HepG2 (cell line): ENCODE measurements around the gene P2RY11. TPM values are rescaled to one million over a fixed set of nuclear protein-coding genes. Genes with fewer than 3 reads are reported as not detected.

Source experiments
- DMAP1 ChIP-seq: IDR thresholded peaks from 2 replicates; pipeline ENCODE4 v1.6.1; 2016
- DNMT3B ChIP-seq: conservative IDR thresholded peaks from 2 replicates; pipeline ENCODE4 v1.6.1; 2016; ENCODE audit warnings: missing biosample characterization, control low read depth
- GLI4 ChIP-seq: sonication (generic); formaldehyde crosslinking; IDR thresholded peaks from 2 replicates; pipeline ENCODE4 v1.5.1; 2020; ENCODE audit warnings: missing genetic modification reagents, mild to moderate bottlenecking, moderate library complexity, borderline replicate concordance
- HCFC1 ChIP-seq: fragments of 150-350 bp; IDR thresholded peaks from 2 replicates; pipeline ENCODE4 v1.6.1; 2014; ENCODE audit warnings: low read depth, low read length
- HHEX ChIP-seq: IDR thresholded peaks from 2 replicates; pipeline ENCODE4 v1.6.1; 2016; ENCODE audit warnings: control low read depth
- LCORL ChIP-seq, 2 experiments: fragments of 450-650 bp in 1 of 2; sonication (generic) in 1 of 2; formaldehyde crosslinking in 1 of 2; IDR thresholded peaks; 2 replicates each; pipeline versions ENCODE4 v1.5.0 to v1.6.1; 2017 to 2020; ENCODE audit warnings: antibody characterized with exemption in 1 of 2, missing genetic modification reagents in 1 of 2
- MIER2 ChIP-seq: IDR thresholded peaks from 2 replicates; pipeline ENCODE4 v1.6.1; 2016; ENCODE audit warnings: missing biosample characterization, missing genetic modification reagents
- NCOA1 ChIP-seq: sonication (generic); formaldehyde crosslinking; IDR thresholded peaks from 2 replicates; pipeline ENCODE4 v1.9.0; 2021; ENCODE audit warnings: missing genetic modification reagents
- POLR2AphosphoS5 ChIP-seq: IDR thresholded peaks from 2 replicates; pipeline ENCODE4 v1.6.1; 2012; ENCODE audit warnings: low read depth, low read length
- PTBP1 ChIP-seq: fragments of 200-400 bp; formaldehyde crosslinking; IDR thresholded peaks from 2 replicates; pipeline ENCODE4 v1.6.1; 2018; ENCODE audit warnings: low read length, low read depth; ENCODE audit not compliant: poor library complexity, severe bottlenecking
- SP1 ChIP-seq, 2 experiments: fragments of 450-650 bp in 1 of 2; sonication (generic) in 1 of 2; formaldehyde crosslinking in 1 of 2; IDR thresholded peaks; 2 replicates each; pipeline versions ENCODE4 v1.4.0 to v1.6.1; 2016 to 2020; ENCODE audit warnings: missing genetic modification reagents in 1 of 2
- SRY ChIP-seq: sonication (generic); formaldehyde crosslinking; IDR thresholded peaks from 2 replicates; pipeline ENCODE4 v1.8.0; 2022; ENCODE audit warnings: mild to moderate bottlenecking, missing genetic modification reagents
- ZNF468 ChIP-seq: sonication (generic); formaldehyde crosslinking; IDR thresholded peaks from 2 replicates; pipeline ENCODE4 v1.8.0; 2022; ENCODE audit warnings: mild to moderate bottlenecking, moderate library complexity, missing genetic modification reagents
- ZNF552 ChIP-seq: sonication (generic); formaldehyde crosslinking; IDR thresholded peaks from 2 replicates; pipeline ENCODE4 v1.9.0; 2022; ENCODE audit warnings: missing genetic modification reagents, mild to moderate bottlenecking, borderline replicate concordance
- ZNF558 ChIP-seq: sonication (generic); formaldehyde crosslinking; IDR thresholded peaks from 2 replicates; pipeline ENCODE4 v1.9.0; 2022; ENCODE audit warnings: mild to moderate bottlenecking, missing genetic modification reagents, borderline replicate concordance
- ZNF709 ChIP-seq: sonication (generic); formaldehyde crosslinking; IDR thresholded peaks from 2 replicates; pipeline ENCODE4 v1.5.0; 2020; ENCODE audit warnings: mild to moderate bottlenecking, missing genetic modification reagents
- polyA plus RNA-seq, 8 experiments: library from polyadenylated mRNA; depleted of rRNA in 3 of 8; stranded (reverse) in 7 of 8; unstranded in 1 of 8; fragments of >200 nt; fragmentation: Illumina TruSeq in 4 of 8; extraction: Trizol in 4 of 8; gene quantifications; 2 replicates each; pipeline versions ENCODE4 v1.2.1 to v1.2.3, GENCODE V29; 2011 to 2016; ENCODE audit warnings: low read depth in 4 of 8, missing spikeins in 1 of 8, mixed read lengths in 1 of 8; ENCODE audit not compliant: insufficient read depth in 1 of 8
- total RNA-seq, 5 experiments: library from RNA; depleted of rRNA; stranded (reverse); fragments of >200 nt; fragmentation: Illumina TruSeq; extraction: Trizol; gene quantifications; 2 replicates each; pipeline ENCODE4 v1.2.3, GENCODE V29; 2016; ENCODE audit warnings: low read depth in 1 of 5
- TF ChIP-seq, protein P1 (sequence below): sonication (generic); formaldehyde crosslinking; IDR thresholded peaks from 2 replicates; pipeline ENCODE4 v1.5.1; 2020; ENCODE audit warnings: mild to moderate bottlenecking, missing genetic modification reagents
- TF ChIP-seq, protein P2 (sequence below): sonication (generic); formaldehyde crosslinking; conservative IDR thresholded peaks from 2 replicates; pipeline ENCODE4 v1.4.0; 2020; ENCODE audit warnings: mild to moderate bottlenecking, missing genetic modification reagents, moderate library complexity
- TF ChIP-seq, protein P3 (sequence below): IDR thresholded peaks from 2 replicates; pipeline ENCODE4 v1.6.1; 2016; ENCODE audit warnings: missing genetic modification reagents, missing compliant biosample characterization
- TF ChIP-seq, protein P4 (sequence below): sonication (generic); formaldehyde crosslinking; IDR thresholded peaks from 2 replicates; pipeline ENCODE4 v1.9.0; 2021; ENCODE audit warnings: missing genetic modification reagents, borderline replicate concordance
- TF ChIP-seq, protein P5 (sequence below): sonication (generic); formaldehyde crosslinking; IDR thresholded peaks from 2 replicates; pipeline ENCODE4 v1.5.1; 2020; ENCODE audit warnings: missing genetic modification reagents, mild to moderate bottlenecking, borderline replicate concordance

Gene P2RY11
- total and polyA plus RNA-seq, 2 of the 13 experiments (the other 11 are each of a cell fraction or from before 2014, with no cell fraction given): 4.0 to 7.8 TPM

DNA sequence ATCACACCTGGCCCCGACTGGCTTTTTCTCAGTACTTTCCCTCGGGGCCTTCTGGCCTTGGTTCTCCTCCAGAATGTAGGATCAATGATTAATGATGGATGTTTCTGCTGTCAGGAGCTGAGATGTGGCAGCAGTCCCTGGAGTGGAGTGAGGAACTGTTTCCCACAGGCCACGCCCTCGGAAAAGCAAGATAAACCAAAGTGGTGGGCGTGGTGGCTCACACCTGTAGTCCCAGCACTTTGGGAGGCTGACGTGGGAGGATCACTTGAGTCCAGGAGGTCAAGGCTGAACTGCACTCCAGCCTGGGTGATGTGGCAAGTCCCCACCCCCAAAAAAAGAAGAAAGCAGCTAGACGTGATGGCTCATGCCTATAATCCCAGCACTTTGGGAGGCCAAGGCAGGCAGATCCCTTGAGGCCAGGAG lies 32.5 kb upstream of the P2RY11 start (continued):
- TF ChIP-seq, protein P1, sequence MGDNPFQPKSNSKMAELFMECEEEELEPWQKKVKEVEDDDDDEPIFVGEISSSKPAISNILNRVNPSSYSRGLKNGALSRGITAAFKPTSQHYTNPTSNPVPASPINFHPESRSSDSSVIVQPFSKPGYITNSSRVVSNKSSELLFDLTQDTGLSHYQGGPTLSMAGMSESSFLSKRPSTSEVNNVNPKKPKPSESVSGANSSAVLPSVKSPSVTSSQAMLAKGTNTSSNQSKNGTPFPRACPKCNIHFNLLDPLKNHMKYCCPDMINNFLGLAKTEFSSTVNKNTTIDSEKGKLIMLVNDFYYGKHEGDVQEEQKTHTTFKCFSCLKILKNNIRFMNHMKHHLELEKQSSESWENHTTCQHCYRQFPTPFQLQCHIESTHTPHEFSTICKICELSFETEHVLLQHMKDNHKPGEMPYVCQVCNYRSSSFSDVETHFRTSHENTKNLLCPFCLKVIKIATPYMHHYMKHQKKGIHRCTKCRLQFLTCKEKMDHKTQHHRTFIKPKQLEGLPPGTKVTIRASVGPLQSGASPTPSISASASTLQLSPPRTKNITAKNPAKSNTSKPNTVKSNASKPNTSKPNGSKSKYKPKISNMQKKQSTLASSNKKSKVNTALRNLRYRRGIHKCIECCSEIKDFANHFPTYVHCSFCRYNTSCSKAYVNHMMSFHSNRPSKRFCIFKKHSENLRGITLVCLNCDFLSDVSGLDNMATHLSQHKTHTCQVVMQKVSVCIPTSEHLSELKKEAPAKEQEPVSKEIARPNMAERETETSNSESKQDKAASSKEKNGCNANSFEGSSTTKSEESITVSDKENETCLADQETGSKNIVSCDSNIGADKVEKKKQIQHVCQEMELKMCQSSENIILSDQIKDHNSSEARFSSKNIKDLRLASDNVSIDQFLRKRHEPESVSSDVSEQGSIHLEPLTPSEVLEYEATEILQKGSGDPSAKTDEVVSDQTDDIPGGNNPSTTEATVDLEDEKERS (CRISPR knock-in tag): peak; percentile 83
- TF ChIP-seq ZNF468 (CRISPR knock-in tag) (no peak), ZNF552 (CRISPR knock-in tag) (no peak), HHEX (CRISPR knock-in tag) (no peak), LCORL (IDR thresholded peaks at IDR 0.05) (no peak), LCORL (CRISPR knock-in tag; IDR thresholded peaks at IDR 0.05) (peak; percentile 48; the same call in 1 of the 2 replicates), SRY (CRISPR knock-in tag) (no peak), DNMT3B (CRISPR knock-in tag) (no peak), SP1 (IDR thresholded peaks at IDR 0.05) (no peak), SP1 (CRISPR knock-in tag; IDR thresholded peaks at IDR 0.05) (peak; percentile 40; the same call in 1 of the 2 replicates), HCFC1 (no peak), PTBP1 (no peak), ZNF709 (CRISPR knock-in tag) (no peak), POLR2AphosphoS5 (no peak), MIER2 (CRISPR knock-in tag) (no peak), ZNF558 (CRISPR knock-in tag) (no peak), DMAP1 (CRISPR knock-in tag) (no peak), GLI4 (CRISPR knock-in tag) (no peak), NCOA1 (CRISPR knock-in tag) (no peak)
- TF ChIP-seq, protein P2, sequence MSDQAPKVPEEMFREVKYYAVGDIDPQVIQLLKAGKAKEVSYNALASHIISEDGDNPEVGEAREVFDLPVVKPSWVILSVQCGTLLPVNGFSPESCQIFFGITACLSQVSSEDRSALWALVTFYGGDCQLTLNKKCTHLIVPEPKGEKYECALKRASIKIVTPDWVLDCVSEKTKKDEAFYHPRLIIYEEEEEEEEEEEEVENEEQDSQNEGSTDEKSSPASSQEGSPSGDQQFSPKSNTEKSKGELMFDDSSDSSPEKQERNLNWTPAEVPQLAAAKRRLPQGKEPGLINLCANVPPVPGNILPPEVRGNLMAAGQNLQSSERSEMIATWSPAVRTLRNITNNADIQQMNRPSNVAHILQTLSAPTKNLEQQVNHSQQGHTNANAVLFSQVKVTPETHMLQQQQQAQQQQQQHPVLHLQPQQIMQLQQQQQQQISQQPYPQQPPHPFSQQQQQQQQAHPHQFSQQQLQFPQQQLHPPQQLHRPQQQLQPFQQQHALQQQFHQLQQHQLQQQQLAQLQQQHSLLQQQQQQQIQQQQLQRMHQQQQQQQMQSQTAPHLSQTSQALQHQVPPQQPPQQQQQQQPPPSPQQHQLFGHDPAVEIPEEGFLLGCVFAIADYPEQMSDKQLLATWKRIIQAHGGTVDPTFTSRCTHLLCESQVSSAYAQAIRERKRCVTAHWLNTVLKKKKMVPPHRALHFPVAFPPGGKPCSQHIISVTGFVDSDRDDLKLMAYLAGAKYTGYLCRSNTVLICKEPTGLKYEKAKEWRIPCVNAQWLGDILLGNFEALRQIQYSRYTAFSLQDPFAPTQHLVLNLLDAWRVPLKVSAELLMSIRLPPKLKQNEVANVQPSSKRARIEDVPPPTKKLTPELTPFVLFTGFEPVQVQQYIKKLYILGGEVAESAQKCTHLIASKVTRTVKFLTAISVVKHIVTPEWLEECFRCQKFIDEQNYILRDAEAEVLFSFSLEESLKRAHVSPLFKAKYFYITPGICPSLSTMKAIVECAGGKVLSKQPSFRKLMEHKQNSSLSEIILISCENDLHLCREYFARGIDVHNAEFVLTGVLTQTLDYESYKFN (CRISPR knock-in tag): 0 out of 2 replicates have a peak, but pooled peaks have one; percentile 19
- TF ChIP-seq, protein P3, sequence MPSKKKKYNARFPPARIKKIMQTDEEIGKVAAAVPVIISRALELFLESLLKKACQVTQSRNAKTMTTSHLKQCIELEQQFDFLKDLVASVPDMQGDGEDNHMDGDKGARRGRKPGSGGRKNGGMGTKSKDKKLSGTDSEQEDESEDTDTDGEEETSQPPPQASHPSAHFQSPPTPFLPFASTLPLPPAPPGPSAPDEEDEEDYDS (CRISPR knock-in tag): no peak
- TF ChIP-seq, protein P4, sequence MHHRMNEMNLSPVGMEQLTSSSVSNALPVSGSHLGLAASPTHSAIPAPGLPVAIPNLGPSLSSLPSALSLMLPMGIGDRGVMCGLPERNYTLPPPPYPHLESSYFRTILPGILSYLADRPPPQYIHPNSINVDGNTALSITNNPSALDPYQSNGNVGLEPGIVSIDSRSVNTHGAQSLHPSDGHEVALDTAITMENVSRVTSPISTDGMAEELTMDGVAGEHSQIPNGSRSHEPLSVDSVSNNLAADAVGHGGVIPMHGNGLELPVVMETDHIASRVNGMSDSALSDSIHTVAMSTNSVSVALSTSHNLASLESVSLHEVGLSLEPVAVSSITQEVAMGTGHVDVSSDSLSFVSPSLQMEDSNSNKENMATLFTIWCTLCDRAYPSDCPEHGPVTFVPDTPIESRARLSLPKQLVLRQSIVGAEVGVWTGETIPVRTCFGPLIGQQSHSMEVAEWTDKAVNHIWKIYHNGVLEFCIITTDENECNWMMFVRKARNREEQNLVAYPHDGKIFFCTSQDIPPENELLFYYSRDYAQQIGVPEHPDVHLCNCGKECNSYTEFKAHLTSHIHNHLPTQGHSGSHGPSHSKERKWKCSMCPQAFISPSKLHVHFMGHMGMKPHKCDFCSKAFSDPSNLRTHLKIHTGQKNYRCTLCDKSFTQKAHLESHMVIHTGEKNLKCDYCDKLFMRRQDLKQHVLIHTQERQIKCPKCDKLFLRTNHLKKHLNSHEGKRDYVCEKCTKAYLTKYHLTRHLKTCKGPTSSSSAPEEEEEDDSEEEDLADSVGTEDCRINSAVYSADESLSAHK (CRISPR knock-in tag): no peak
- TF ChIP-seq, protein P5, sequence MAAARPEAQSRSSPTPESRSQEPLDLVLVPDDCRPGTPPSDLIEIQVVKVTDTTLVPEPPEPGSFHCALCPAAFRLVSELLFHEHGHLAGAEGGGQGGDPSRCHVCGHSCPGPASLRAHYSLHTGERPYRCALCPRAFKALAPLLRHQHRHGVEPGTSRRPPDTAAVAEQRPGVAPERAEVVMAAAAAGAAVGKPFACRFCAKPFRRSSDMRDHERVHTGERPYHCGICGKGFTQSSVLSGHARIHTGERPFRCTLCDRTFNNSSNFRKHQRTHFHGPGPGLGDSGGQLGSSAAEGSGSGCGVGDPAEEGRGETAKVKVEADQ (CRISPR knock-in tag): no peak
